Measurements from ENCODE around the gene EAF2. TPM values are rescaled to one million over a fixed set of nuclear protein-coding genes. Genes with fewer than 3 reads are reported as not detected.

Gene EAF2
- total and polyA plus RNA-seq, 2 of the 13 experiments (the other 11 are each of a cell fraction or from before 2014, with no cell fraction given) = 4.0 to 14.6 TPM

- 0 out of 2 replicates have a peak, but pooled peaks have one; percentile 5 for TF ChIP-seq ZNF362 (CRISPR knock-in tag; IDR thresholded peaks at IDR 0.05; ENCODE audit: borderline replicate concordance)
- peak; percentile 75; the same call in 1 of the 2 replicates for TF ChIP-seq ZNF607 (CRISPR knock-in tag; IDR thresholded peaks at IDR 0.05; ENCODE audit: borderline replicate concordance)
- TF ChIP-seq NCOA5 (CRISPR knock-in tag; IDR thresholded peaks at IDR 0.05) = no peak
- TF ChIP-seq KDM6A (CRISPR knock-in tag; IDR thresholded peaks at IDR 0.05; ENCODE audit: low read depth) = no peak
- 0 out of 2 replicates have a peak, but pooled peaks have one; percentile 92 for TF ChIP-seq ZNF136 (CRISPR knock-in tag; IDR thresholded peaks at IDR 0.05; ENCODE audit: low read depth)
- no peak for TF ChIP-seq REL (CRISPR knock-in tag; conservative IDR thresholded peaks at IDR 0.05)
- TF ChIP-seq ZFP36 (IDR thresholded peaks at IDR 0.05; ENCODE audit: borderline replicate concordance, low read depth, low read length, partially characterized antibody) = no peak
- peak; percentile 98 for TF ChIP-seq SP4 (CRISPR knock-in tag; IDR thresholded peaks at IDR 0.05)
- TF ChIP-seq ZNF34 (CRISPR knock-in tag; IDR thresholded peaks at IDR 0.05; ENCODE audit: borderline replicate concordance) = no peak
- TF ChIP-seq ZNF18 (CRISPR knock-in tag; IDR thresholded peaks at IDR 0.05; ENCODE audit: insufficient replicate concordance) = peak; percentile 41
- TF ChIP-seq ZNF800 (CRISPR knock-in tag; IDR thresholded peaks at IDR 0.05) = peak; percentile 58; the same call in 1 of the 2 replicates
- 0 out of 2 replicates have a peak, but pooled peaks have one; percentile 45 for TF ChIP-seq ZNF180 (CRISPR knock-in tag; IDR thresholded peaks at IDR 0.05; ENCODE audit: borderline replicate concordance, low read depth)
- peak; percentile 51; the same call in 1 of the 2 replicates for TF ChIP-seq ZSCAN25 (CRISPR knock-in tag; IDR thresholded peaks at IDR 0.05)
- TF ChIP-seq E2F5 (CRISPR knock-in tag; conservative IDR thresholded peaks at IDR 0.05) = peak; percentile 73
- no peak for TF ChIP-seq LCORL (IDR thresholded peaks at IDR 0.05)
- TF ChIP-seq LCORL (CRISPR knock-in tag; IDR thresholded peaks at IDR 0.05) = 0 out of 2 replicates have a peak, but pooled peaks have one; percentile 38
- 0 out of 2 replicates have a peak, but pooled peaks have one; percentile 23 for TF ChIP-seq RFXAP (CRISPR knock-in tag; IDR thresholded peaks at IDR 0.05; ENCODE audit: borderline replicate concordance)
- peak; percentile 74; the same call in 1 of the 2 replicates for TF ChIP-seq KDM2A (CRISPR knock-in tag; IDR thresholded peaks at IDR 0.05; ENCODE audit: borderline replicate concordance, low read depth)
- TF ChIP-seq ZNF557 (CRISPR knock-in tag; IDR thresholded peaks at IDR 0.05) = 0 out of 2 replicates have a peak, but pooled peaks have one; percentile 17
- TF ChIP-seq NPAS2 (CRISPR knock-in tag; IDR thresholded peaks at IDR 0.05; ENCODE audit: borderline replicate concordance) = no peak
- TF ChIP-seq ZNF207 (IDR thresholded peaks at IDR 0.05; ENCODE audit: borderline replicate concordance) = no peak
- TF ChIP-seq KLF15 (CRISPR knock-in tag; IDR thresholded peaks at IDR 0.05; ENCODE audit: borderline replicate concordance) = 0 out of 2 replicates have a peak, but pooled peaks have one; percentile 64
- TF ChIP-seq POLR2AphosphoS5 (IDR thresholded peaks at IDR 0.05; ENCODE audit: low read depth, low read length) = peak; percentile 96
- TF ChIP-seq SALL1 (CRISPR knock-in tag; IDR thresholded peaks at IDR 0.05) = peak; percentile 73
Measured at GRCh38 chr3:121834671-121835464, at the start of gene EAF2, which contains the start of gene IQCB1 (continued).

Data from HepG2 (cell line).